HepG2 (cell line): Measurements from ENCODE around the gene ASNS. TPM values are rescaled to one million over a fixed set of nuclear protein-coding genes. Genes with fewer than 3 reads are reported as not detected.

Experiments
- CEBPG ChIP-seq: IDR thresholded peaks from 2 replicates; pipeline ENCODE4 v1.6.1; 2016
- DNMT1 ChIP-seq: sonication (generic); formaldehyde crosslinking; IDR thresholded peaks from 2 replicates; pipeline ENCODE4 v1.5.1; 2020; ENCODE audit warnings: mild to moderate bottlenecking, missing genetic modification reagents
- HOXA3 ChIP-seq: sonication (generic); formaldehyde crosslinking; IDR thresholded peaks from 2 replicates; pipeline ENCODE4 v1.5.0; 2020; ENCODE audit warnings: missing genetic modification reagents
- HOXA5 ChIP-seq: sonication (generic); formaldehyde crosslinking; IDR thresholded peaks from 2 replicates; pipeline ENCODE4 v1.4.0; 2020; ENCODE audit warnings: missing genetic modification reagents
- KAT2B ChIP-seq: fragments of 150-350 bp; IDR thresholded peaks from 2 replicates; pipeline ENCODE4 v1.6.1; 2014; ENCODE audit warnings: low read depth, low read length, borderline replicate concordance
- NCOR1 ChIP-seq: fragments of 200-600 bp; sonication (generic); IDR thresholded peaks from 2 replicates; pipeline ENCODE4 v1.7.0; 2017; ENCODE audit warnings: antibody characterized with exemption, low read length, borderline replicate concordance
- NR0B2 ChIP-seq: sonication (generic); formaldehyde crosslinking; IDR thresholded peaks from 2 replicates; pipeline ENCODE4 v1.4.0; 2020; ENCODE audit warnings: mild to moderate bottlenecking, missing genetic modification reagents
- PAXIP1 ChIP-seq: sonication (generic); formaldehyde crosslinking; conservative IDR thresholded peaks from 2 replicates; pipeline ENCODE4 v1.4.0; 2020; ENCODE audit warnings: mild to moderate bottlenecking, missing genetic modification reagents, moderate library complexity
- POLR2A ChIP-seq, 2 experiments: IDR thresholded peaks; 2 replicates each; pipeline ENCODE4 v1.6.1; 2011; ENCODE audit warnings: low read depth in 2 of 2, low read length in 2 of 2, mild to moderate bottlenecking in 1 of 2, moderate library complexity in 1 of 2; ENCODE audit not compliant: insufficient read depth in 1 of 2
- RFXANK ChIP-seq: IDR thresholded peaks from 2 replicates; pipeline ENCODE4 v1.6.1; 2016
- SATB2 ChIP-seq: sonication (generic); formaldehyde crosslinking; IDR thresholded peaks from 2 replicates; pipeline ENCODE4 v1.5.0; 2020; ENCODE audit warnings: missing genetic modification reagents
- SNAPC4 ChIP-seq: sonication (generic); formaldehyde crosslinking; IDR thresholded peaks from 2 replicates; pipeline ENCODE4 v1.4.0; 2020; ENCODE audit warnings: mild to moderate bottlenecking, missing genetic modification reagents
- YEATS4 ChIP-seq: sonication (generic); formaldehyde crosslinking; IDR thresholded peaks from 2 replicates; pipeline ENCODE4 v1.4.0; 2020; ENCODE audit warnings: missing genetic modification reagents, borderline replicate concordance
- ZBTB43 ChIP-seq: sonication (generic); formaldehyde crosslinking; conservative IDR thresholded peaks from 2 replicates; pipeline ENCODE4 v1.4.0; 2020; ENCODE audit warnings: missing genetic modification reagents
- ZC3H4 ChIP-seq: sonication (generic); formaldehyde crosslinking; IDR thresholded peaks from 2 replicates; pipeline ENCODE4 v1.4.0; 2020; ENCODE audit warnings: missing genetic modification reagents, borderline replicate concordance
- ZFP1 ChIP-seq: IDR thresholded peaks from 2 replicates; pipeline ENCODE4 v1.6.1; 2016
- ZNF256 ChIP-seq: sonication (generic); formaldehyde crosslinking; conservative IDR thresholded peaks from 2 replicates; pipeline ENCODE4 v1.4.0; 2020; ENCODE audit warnings: missing genetic modification reagents
- ZNF3 ChIP-seq: IDR thresholded peaks from 2 replicates; pipeline ENCODE4 v1.7.0; 2017; ENCODE audit warnings: inconsistent platforms
- ZNF333 ChIP-seq: sonication (generic); formaldehyde crosslinking; IDR thresholded peaks from 2 replicates; pipeline ENCODE4 v1.4.0; 2020; ENCODE audit warnings: mild to moderate bottlenecking, missing genetic modification reagents, borderline replicate concordance
- ZNF552 ChIP-seq: sonication (generic); formaldehyde crosslinking; IDR thresholded peaks from 2 replicates; pipeline ENCODE4 v1.9.0; 2022; ENCODE audit warnings: missing genetic modification reagents, mild to moderate bottlenecking, borderline replicate concordance
- ZNF678 ChIP-seq: sonication (generic); formaldehyde crosslinking; IDR thresholded peaks from 2 replicates; pipeline ENCODE4 v1.4.0; 2020; ENCODE audit warnings: mild to moderate bottlenecking, missing genetic modification reagents
- ZNF780A ChIP-seq: sonication (generic); formaldehyde crosslinking; IDR thresholded peaks from 2 replicates; pipeline ENCODE4 v1.8.0; 2022; ENCODE audit warnings: mild to moderate bottlenecking, missing genetic modification reagents, moderate library complexity
- polyA plus RNA-seq, 8 experiments: library from polyadenylated mRNA; depleted of rRNA in 3 of 8; stranded (reverse) in 7 of 8; unstranded in 1 of 8; fragments of >200 nt; fragmentation: Illumina TruSeq in 4 of 8; extraction: Trizol in 4 of 8; gene quantifications; 2 replicates each; pipeline versions ENCODE4 v1.2.1 to v1.2.3, GENCODE V29; 2011 to 2016; ENCODE audit warnings: low read depth in 4 of 8, missing spikeins in 1 of 8, mixed read lengths in 1 of 8; ENCODE audit not compliant: insufficient read depth in 1 of 8
- total RNA-seq, 5 experiments: library from RNA; depleted of rRNA; stranded (reverse); fragments of >200 nt; fragmentation: Illumina TruSeq; extraction: Trizol; gene quantifications; 2 replicates each; pipeline ENCODE4 v1.2.3, GENCODE V29; 2016; ENCODE audit warnings: low read depth in 1 of 5

The ASNS gene
- total and polyA plus RNA-seq, 2 of the 13 experiments (the other 11 are each of a cell fraction or from before 2014, with no cell fraction given), result 55.0 to 75.1 TPM

- TF ChIP-seq SNAPC4 (CRISPR knock-in tag), result peak; percentile 87
- TF ChIP-seq PAXIP1, result no peak
- TF ChIP-seq NR0B2 (CRISPR knock-in tag), result peak; percentile 61
- peak; percentile 40; the same call in 1 of the 2 replicates for TF ChIP-seq ZBTB43 (CRISPR knock-in tag)
- no peak for TF ChIP-seq ZC3H4 (CRISPR knock-in tag)
- peak; percentile 99 for TF ChIP-seq CEBPG (CRISPR knock-in tag)
- no peak for TF ChIP-seq ZNF678 (CRISPR knock-in tag)
- TF ChIP-seq HOXA3 (CRISPR knock-in tag), result peak; percentile 63
- TF ChIP-seq ZNF780A (CRISPR knock-in tag), result no peak; the same call in 1 of the 2 replicates
- TF ChIP-seq ZNF256 (CRISPR knock-in tag), result 0 out of 2 replicates have a peak, but pooled peaks have one; percentile 52
- peak; percentile 92 for TF ChIP-seq HOXA5
- TF ChIP-seq SATB2 (CRISPR knock-in tag), result 0 out of 2 replicates have a peak, but pooled peaks have one; percentile 73
- no peak for TF ChIP-seq ZNF333 (CRISPR knock-in tag)
- TF ChIP-seq ZFP1 (CRISPR knock-in tag), result no peak
- TF ChIP-seq POLR2A (IDR thresholded peaks at IDR 0.05; ENCODE audit: insufficient read depth in 1 of 2, low read depth in 2 of 2, low read length in 2 of 2), result peak; percentile 74 to 93
- no peak for TF ChIP-seq RFXANK (CRISPR knock-in tag)
- no peak for TF ChIP-seq ZNF3
- no peak for TF ChIP-seq KAT2B
- TF ChIP-seq ZNF552, result peak; percentile 91
- TF ChIP-seq DNMT1 (CRISPR knock-in tag), result peak; percentile 64; the same call in 1 of the 2 replicates
- no peak for TF ChIP-seq NCOR1
- peak; percentile 96 for TF ChIP-seq YEATS4
Observed at GRCh38 chr7:97872025-97872669, at the start of gene ASNS (continued).
